Upper lobe of left lung (tissue), 6 donors: ENCODE measurements around the gene PRKCE. TPM values are rescaled to one million over a fixed set of nuclear protein-coding genes. Genes with fewer than 3 reads are reported as not detected.

Experiments used
- ATAC-seq, 2 donors: fragments of 200-7000 bp; cut with Tn5 transposase; one replicate each; pipeline ENCODE4 v1.9.1; 2022; ENCODE audit warnings: mild to moderate bottlenecking in 2 of 2, moderate library complexity in 2 of 2; ENCODE audit not compliant: low FRiP score in 2 of 2
- DNase-seq, 2 donors: peaks; one replicate each; pipeline ENCODE4 v3.0.0-alpha.2; 2019 to 2020
- H3K27ac ChIP-seq, 4 donors: fragments of 200-600 bp; sonication (generic); one replicate each; pipeline ENCODE4 v1.5.1; 2016 to 2019
- H3K27me3 ChIP-seq, 4 donors: fragments of 200-600 bp; sonication (generic); one replicate each; pipeline ENCODE4 v1.5.1; 2017 to 2019
- H3K36me3 ChIP-seq, 4 donors: fragments of 200-600 bp; sonication (generic); one replicate each; pipeline ENCODE4 v1.5.1; 2016 to 2019
- H3K4me1 ChIP-seq, 4 donors: fragments of 200-600 bp; sonication (generic); one replicate each; pipeline ENCODE4 v1.5.1; 2018 to 2019
- H3K4me3 ChIP-seq, 4 donors: fragments of 200-600 bp; sonication (generic); one replicate each; pipeline ENCODE4 v1.5.1; 2017 to 2019; ENCODE audit warnings: mild to moderate bottlenecking in 2 of 4, moderate library complexity in 1 of 4
- H3K9me3 ChIP-seq, 4 donors: fragments of 200-600 bp; sonication (generic); one replicate each; pipeline ENCODE4 v1.5.1; 2018 to 2019
- EP300 ChIP-seq, 4 donors: sonication (generic); formaldehyde crosslinking; IDR thresholded peaks; one replicate each; pipeline ENCODE4 v1.5.1; 2017; ENCODE audit warnings: antibody characterized with exemption in 4 of 4, control low read depth in 2 of 4
- POLR2A ChIP-seq, 4 donors: fragments of 450-650 bp; IDR thresholded peaks; one replicate each; pipeline ENCODE4 v1.5.1; 2016 to 2017; ENCODE audit warnings: antibody characterized with exemption in 4 of 4, mild to moderate bottlenecking in 2 of 4
- POLR2AphosphoS5 ChIP-seq, 2 donors: sonication (generic); formaldehyde crosslinking; IDR thresholded peaks; one replicate each; pipeline ENCODE4 v1.5.1; 2017; ENCODE audit warnings: antibody characterized with exemption in 2 of 2
- WGBS, 2 donors: methylation state at CpG; one replicate each; pipeline ENCODE4 v1.1.5; 2017 to 2018; 5-methylcytosine and 5-hydroxymethylcytosine counted together
- total RNA-seq, 6 donors: library from RNA; depleted of rRNA in 4 of 6; stranded (reverse); fragments of >200 nt in 4 of 6; gene quantifications; one replicate each; pipeline versions ENCODE4 v1.1.0 to v1.2.1, GENCODE V29; 2016 to 2021
- TF ChIP-seq, protein P1 (sequence below), 6 experiments: fragments of 450-650 bp in 4 of 6; fragments of 200-600 bp in 2 of 6; sonication (generic) in 2 of 6; IDR thresholded peaks; one replicate each; pipeline ENCODE4 v1.5.1; 2016 to 2019; ENCODE audit warnings: antibody characterized with exemption in 6 of 6
- donor health status: DM: no; HTN: no; CAD: no; lungs with moderate emphysema.
- donor health status: DM: no; HTN: yes; CAD: no; lungs with severe emphysema.

PRKCE gene
- total RNA-seq, 6 donors from 2014 or later = 54.9 to 124 (median 75.6) TPM

GRCh38 chr2:46025081-46025480, 373.6 kb downstream of the PRKCE start:
- no peaks in the 10 kb centered on the region for H3K9me3 ChIP-seq
- H3K27ac ChIP-seq = peak overlapping the region in 2 of 4 donors; percentile 30 to 64
- no peaks in the 10 kb centered on the region for H3K27me3 ChIP-seq
- H3K36me3 ChIP-seq = peaks cover 0 to 3% (median 1%) of the 10 kb centered on the region in 4 donors
- no peak overlapping the region for H3K4me3 ChIP-seq
- no peak for DNase-seq
- no peak for ATAC-seq
- WGBS, 2 donors = 64 to 71% methylated on average over 6 of the region's 6 CpGs
- H3K4me1 ChIP-seq = peaks cover 4 to 9% (median 7%) of the 10 kb centered on the region in 4 donors
- TF ChIP-seq POLR2AphosphoS5 (IDR thresholded peaks at IDR 0.05) (no peak), EP300 (IDR thresholded peaks at IDR 0.05) (peak in 1 of 4 donors; percentile 26), POLR2A (IDR thresholded peaks at IDR 0.05) (no peak)
- TF ChIP-seq, protein P1, sequence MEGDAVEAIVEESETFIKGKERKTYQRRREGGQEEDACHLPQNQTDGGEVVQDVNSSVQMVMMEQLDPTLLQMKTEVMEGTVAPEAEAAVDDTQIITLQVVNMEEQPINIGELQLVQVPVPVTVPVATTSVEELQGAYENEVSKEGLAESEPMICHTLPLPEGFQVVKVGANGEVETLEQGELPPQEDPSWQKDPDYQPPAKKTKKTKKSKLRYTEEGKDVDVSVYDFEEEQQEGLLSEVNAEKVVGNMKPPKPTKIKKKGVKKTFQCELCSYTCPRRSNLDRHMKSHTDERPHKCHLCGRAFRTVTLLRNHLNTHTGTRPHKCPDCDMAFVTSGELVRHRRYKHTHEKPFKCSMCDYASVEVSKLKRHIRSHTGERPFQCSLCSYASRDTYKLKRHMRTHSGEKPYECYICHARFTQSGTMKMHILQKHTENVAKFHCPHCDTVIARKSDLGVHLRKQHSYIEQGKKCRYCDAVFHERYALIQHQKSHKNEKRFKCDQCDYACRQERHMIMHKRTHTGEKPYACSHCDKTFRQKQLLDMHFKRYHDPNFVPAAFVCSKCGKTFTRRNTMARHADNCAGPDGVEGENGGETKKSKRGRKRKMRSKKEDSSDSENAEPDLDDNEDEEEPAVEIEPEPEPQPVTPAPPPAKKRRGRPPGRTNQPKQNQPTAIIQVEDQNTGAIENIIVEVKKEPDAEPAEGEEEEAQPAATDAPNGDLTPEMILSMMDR (IDR thresholded peaks at IDR 0.05) = no peak

DNA sequence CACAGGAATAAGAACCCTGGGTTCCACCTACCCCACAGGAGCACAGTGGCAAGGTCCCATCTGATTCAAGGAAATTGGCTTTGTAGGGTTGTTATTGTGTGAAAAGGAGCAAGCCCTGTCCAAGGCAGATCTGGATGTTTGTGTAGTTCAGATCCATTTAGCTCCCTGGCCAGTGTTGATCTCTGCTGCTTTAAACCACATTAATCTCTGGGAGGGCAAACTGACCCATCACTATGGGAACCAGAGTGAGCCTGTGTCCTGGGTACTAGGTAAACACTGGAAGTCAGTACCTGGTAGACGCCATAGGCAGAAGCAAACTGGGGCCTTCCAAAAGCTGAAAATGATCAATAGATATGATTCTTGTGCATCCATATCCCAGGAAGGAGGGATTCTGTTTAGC, 374.2 kb downstream of the PRKCE start:
- H3K9me3 ChIP-seq = no peaks in the 10 kb centered on the region
- DNase-seq = no peak
- TF ChIP-seq POLR2A (IDR thresholded peaks at IDR 0.05) (no peak), EP300 (IDR thresholded peaks at IDR 0.05) (no peak), POLR2AphosphoS5 (IDR thresholded peaks at IDR 0.05) (no peak)
- TF ChIP-seq, protein P1 (IDR thresholded peaks at IDR 0.05) = no peak
- peak overlapping the region in 2 of 4 donors; percentile 30 to 64 for H3K27ac ChIP-seq
- H3K4me1 ChIP-seq = peaks cover 7 to 15% (median 10%) of the 10 kb centered on the region in 4 donors
- ATAC-seq = no peak
- H3K36me3 ChIP-seq = peaks cover 0 to 3% (median 0%) of the 10 kb centered on the region in 4 donors
- 96 to 100% methylated on average over 1 of the region's 1 CpG for WGBS, 2 donors
- no peak overlapping the region for H3K4me3 ChIP-seq
- H3K27me3 ChIP-seq = no peaks in the 10 kb centered on the region

- H3K9me3 ChIP-seq = no peaks in the 10 kb centered on the region
- H3K27ac ChIP-seq = peak overlapping the region in 2 of 4 donors; percentile 37 to 64
- WGBS, 2 donors = 81 to 83% methylated on average over 1 of the region's 1 CpG
- DNase-seq (no peak), ATAC-seq (no peak)
- H3K27me3 ChIP-seq = no peaks in the 10 kb centered on the region
- no peak for TF ChIP-seq EP300 (IDR thresholded peaks at IDR 0.05)
- TF ChIP-seq, protein P1 (IDR thresholded peaks at IDR 0.05) = no peak
- TF ChIP-seq POLR2AphosphoS5 (IDR thresholded peaks at IDR 0.05) = no peak
- no peak for TF ChIP-seq POLR2A (IDR thresholded peaks at IDR 0.05)
- H3K4me3 ChIP-seq = no peak overlapping the region
- H3K4me1 ChIP-seq = peaks cover 11 to 22% (median 16%) of the 10 kb centered on the region in 4 donors
- no peaks in the 10 kb centered on the region for H3K36me3 ChIP-seq
Observed at GRCh38 chr2:46026431-46026830, 375.0 kb downstream of the PRKCE start.

- H3K27ac ChIP-seq = peak overlapping the region; percentile 25 to 88 (median 76)
- no peak for ATAC-seq
Observed at GRCh38 chr2:46029332-46029811, 377.9 kb downstream of the PRKCE start.

More at GRCh38 chr2:46029332-46029811, 377.9 kb downstream of the PRKCE start:
- TF ChIP-seq POLR2AphosphoS5 (IDR thresholded peaks at IDR 0.05) (peak; percentile 34 to 45), EP300 (IDR thresholded peaks at IDR 0.05) (no peak)
- TF ChIP-seq, protein P1 (IDR thresholded peaks at IDR 0.05) = peak in 1 of 6 experiments; percentile 29
- DNase-seq = no peak
- 52 to 58% methylated on average over 5 of the region's 5 CpGs for WGBS, 2 donors
- Histone ChIP-seq H3K36me3 (no peaks in the 10 kb centered on the region), H3K4me1 (peaks cover 23 to 35% (median 23%) of the 10 kb centered on the region in 4 donors), H3K9me3 (no peaks in the 10 kb centered on the region), H3K4me3 (no peak overlapping the region), H3K27me3 (no peaks in the 10 kb centered on the region)
